ENCODE data around the gene ATMIN. TPM values are rescaled to one million over a fixed set of nuclear protein-coding genes. Genes with fewer than 3 reads are reported as not detected.

ATMIN gene
- total and polyA plus RNA-seq, 2 of the 13 experiments (the other 11 are each of a cell fraction or from before 2014, with no cell fraction given), result 34.6 to 60.4 TPM

DNA sequence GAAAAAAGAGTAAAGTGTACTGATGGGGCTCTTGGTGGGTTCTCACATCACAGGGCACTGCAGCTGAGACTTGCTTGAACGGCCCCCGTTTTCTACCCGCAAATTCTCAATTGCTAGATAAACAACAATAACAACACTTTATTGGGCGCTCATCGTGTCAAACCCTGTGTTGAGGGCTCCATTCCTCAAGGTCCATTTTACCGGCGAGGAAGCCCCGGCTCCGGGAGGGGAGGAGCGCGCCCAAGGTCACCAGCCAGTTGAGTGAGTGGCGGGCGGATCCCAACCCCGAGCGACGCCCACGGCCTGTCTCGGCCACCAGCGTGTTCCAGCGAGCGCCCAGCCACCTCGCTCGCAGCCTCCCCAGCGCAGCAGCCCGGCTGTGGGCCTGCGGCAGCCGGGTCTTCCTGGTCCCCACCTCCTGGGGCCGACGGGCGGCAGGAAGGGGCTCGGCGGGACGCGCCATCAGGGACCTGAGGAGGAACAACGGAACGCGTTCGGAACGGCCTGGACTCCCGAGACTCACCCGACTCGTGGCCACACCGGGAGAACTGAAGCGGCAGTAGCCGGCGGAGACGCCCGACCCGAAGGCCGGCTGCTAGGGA is 29.3 kb upstream of the ATMIN start (continued):
- no peak for TF ChIP-seq ZNF562 (CRISPR knock-in tag; IDR thresholded peaks at IDR 0.05; ENCODE audit: borderline replicate concordance)
- peak in 1 of 2 experiments; percentile 73; a peak in 1 of 4 replicates for TF ChIP-seq POLR2A (IDR thresholded peaks at IDR 0.05; ENCODE audit: insufficient read depth in 1 of 2, low read depth in 2 of 2, low read length in 2 of 2)
- 0 out of 2 replicates have a peak, but pooled peaks have one; percentile 19 for TF ChIP-seq ZNF138 (CRISPR knock-in tag; IDR thresholded peaks at IDR 0.05; ENCODE audit: low read depth)
- peak; percentile 33 for TF ChIP-seq KDM3A (CRISPR knock-in tag; IDR thresholded peaks at IDR 0.05; ENCODE audit: low read depth)
- peak; percentile 49 for TF ChIP-seq NKX3-1 (CRISPR knock-in tag; IDR thresholded peaks at IDR 0.05)
- TF ChIP-seq SATB2 (CRISPR knock-in tag; IDR thresholded peaks at IDR 0.05), result no peak; the same call in 1 of the 2 replicates
- TF ChIP-seq, protein P1, sequence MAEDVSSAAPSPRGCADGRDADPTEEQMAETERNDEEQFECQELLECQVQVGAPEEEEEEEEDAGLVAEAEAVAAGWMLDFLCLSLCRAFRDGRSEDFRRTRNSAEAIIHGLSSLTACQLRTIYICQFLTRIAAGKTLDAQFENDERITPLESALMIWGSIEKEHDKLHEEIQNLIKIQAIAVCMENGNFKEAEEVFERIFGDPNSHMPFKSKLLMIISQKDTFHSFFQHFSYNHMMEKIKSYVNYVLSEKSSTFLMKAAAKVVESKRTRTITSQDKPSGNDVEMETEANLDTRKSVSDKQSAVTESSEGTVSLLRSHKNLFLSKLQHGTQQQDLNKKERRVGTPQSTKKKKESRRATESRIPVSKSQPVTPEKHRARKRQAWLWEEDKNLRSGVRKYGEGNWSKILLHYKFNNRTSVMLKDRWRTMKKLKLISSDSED (CRISPR knock-in tag; IDR thresholded peaks at IDR 0.05), result peak; percentile 87; the same call in 1 of the 2 replicates
- TF ChIP-seq, protein P2, sequence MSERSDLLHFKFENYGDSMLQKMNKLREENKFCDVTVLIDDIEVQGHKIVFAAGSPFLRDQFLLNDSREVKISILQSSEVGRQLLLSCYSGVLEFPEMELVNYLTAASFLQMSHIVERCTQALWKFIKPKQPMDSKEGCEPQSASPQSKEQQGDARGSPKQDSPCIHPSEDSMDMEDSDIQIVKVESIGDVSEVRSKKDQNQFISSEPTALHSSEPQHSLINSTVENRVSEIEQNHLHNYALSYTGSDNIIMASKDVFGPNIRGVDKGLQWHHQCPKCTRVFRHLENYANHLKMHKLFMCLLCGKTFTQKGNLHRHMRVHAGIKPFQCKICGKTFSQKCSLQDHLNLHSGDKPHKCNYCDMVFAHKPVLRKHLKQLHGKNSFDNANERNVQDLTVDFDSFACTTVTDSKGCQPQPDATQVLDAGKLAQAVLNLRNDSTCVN (CRISPR knock-in tag; IDR thresholded peaks at IDR 0.05; ENCODE audit: borderline replicate concordance), result peak; percentile 19; the same call in 1 of the 2 replicates
- peak; percentile 73; the same call in 1 of the 2 replicates for TF ChIP-seq ARHGAP35 (CRISPR knock-in tag; IDR thresholded peaks at IDR 0.05; ENCODE audit: borderline replicate concordance)
- TF ChIP-seq ZNF567 (CRISPR knock-in tag; IDR thresholded peaks at IDR 0.05; ENCODE audit: borderline replicate concordance), result no peak
- peak; percentile 71; the same call in 1 of the 2 replicates for TF ChIP-seq HOXD1 (CRISPR knock-in tag; IDR thresholded peaks at IDR 0.05)
- TF ChIP-seq NR2F2 (IDR thresholded peaks at IDR 0.05; ENCODE audit: borderline replicate concordance, low read depth), result peak; percentile 40; the same call in 1 of the 2 replicates
- TF ChIP-seq POGZ (CRISPR knock-in tag; IDR thresholded peaks at IDR 0.05), result no peak
- 0 out of 2 replicates have a peak, but pooled peaks have one; percentile 75 for TF ChIP-seq ZNF343 (CRISPR knock-in tag; IDR thresholded peaks at IDR 0.05)
- peak; percentile 72; the same call in 1 of the 2 replicates for TF ChIP-seq RORA (CRISPR knock-in tag; IDR thresholded peaks at IDR 0.05)
- TF ChIP-seq, protein P3, sequence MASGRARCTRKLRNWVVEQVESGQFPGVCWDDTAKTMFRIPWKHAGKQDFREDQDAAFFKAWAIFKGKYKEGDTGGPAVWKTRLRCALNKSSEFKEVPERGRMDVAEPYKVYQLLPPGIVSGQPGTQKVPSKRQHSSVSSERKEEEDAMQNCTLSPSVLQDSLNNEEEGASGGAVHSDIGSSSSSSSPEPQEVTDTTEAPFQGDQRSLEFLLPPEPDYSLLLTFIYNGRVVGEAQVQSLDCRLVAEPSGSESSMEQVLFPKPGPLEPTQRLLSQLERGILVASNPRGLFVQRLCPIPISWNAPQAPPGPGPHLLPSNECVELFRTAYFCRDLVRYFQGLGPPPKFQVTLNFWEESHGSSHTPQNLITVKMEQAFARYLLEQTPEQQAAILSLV (CRISPR knock-in tag; IDR thresholded peaks at IDR 0.05; ENCODE audit: borderline replicate concordance), result peak; percentile 91; the same call in 1 of the 2 replicates
- TF ChIP-seq, protein P4, sequence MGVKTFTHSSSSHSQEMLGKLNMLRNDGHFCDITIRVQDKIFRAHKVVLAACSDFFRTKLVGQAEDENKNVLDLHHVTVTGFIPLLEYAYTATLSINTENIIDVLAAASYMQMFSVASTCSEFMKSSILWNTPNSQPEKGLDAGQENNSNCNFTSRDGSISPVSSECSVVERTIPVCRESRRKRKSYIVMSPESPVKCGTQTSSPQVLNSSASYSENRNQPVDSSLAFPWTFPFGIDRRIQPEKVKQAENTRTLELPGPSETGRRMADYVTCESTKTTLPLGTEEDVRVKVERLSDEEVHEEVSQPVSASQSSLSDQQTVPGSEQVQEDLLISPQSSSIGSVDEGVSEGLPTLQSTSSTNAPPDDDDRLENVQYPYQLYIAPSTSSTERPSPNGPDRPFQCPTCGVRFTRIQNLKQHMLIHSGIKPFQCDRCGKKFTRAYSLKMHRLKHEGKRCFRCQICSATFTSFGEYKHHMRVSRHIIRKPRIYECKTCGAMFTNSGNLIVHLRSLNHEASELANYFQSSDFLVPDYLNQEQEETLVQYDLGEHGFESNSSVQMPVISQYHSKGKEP (CRISPR knock-in tag; IDR thresholded peaks at IDR 0.05), result peak; percentile 45
- TF ChIP-seq SAP130 (CRISPR knock-in tag; IDR thresholded peaks at IDR 0.05; ENCODE audit: low read depth), result peak; percentile 81; the same call in 1 of the 2 replicates
- TF ChIP-seq, protein P5, sequence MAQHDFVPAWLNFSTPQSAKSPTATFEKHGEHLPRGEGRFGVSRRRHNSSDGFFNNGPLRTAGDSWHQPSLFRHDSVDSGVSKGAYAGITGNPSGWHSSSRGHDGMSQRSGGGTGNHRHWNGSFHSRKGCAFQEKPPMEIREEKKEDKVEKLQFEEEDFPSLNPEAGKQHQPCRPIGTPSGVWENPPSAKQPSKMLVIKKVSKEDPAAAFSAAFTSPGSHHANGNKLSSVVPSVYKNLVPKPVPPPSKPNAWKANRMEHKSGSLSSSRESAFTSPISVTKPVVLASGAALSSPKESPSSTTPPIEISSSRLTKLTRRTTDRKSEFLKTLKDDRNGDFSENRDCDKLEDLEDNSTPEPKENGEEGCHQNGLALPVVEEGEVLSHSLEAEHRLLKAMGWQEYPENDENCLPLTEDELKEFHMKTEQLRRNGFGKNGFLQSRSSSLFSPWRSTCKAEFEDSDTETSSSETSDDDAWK (CRISPR knock-in tag; IDR thresholded peaks at IDR 0.05), result no peak
- TF ChIP-seq ZNF264 (CRISPR knock-in tag; IDR thresholded peaks at IDR 0.05), result 0 out of 2 replicates have a peak, but pooled peaks have one; percentile 58
- TF ChIP-seq SRSF9 (IDR thresholded peaks at IDR 0.05; ENCODE audit: borderline replicate concordance, insufficient read depth, low read depth, low read length, poor library complexity, severe bottlenecking), result no peak
- 0 out of 2 replicates have a peak, but pooled peaks have one; percentile 53 for TF ChIP-seq ZFAT (CRISPR knock-in tag; conservative IDR thresholded peaks at IDR 0.05)
- no peak for TF ChIP-seq ZNF841 (CRISPR knock-in tag; IDR thresholded peaks at IDR 0.05; ENCODE audit: borderline replicate concordance)
- peak; percentile 25; the same call in 1 of the 2 replicates for TF ChIP-seq FOXM1 (CRISPR knock-in tag; IDR thresholded peaks at IDR 0.05)
